ENCODE data around the gene KRTAP9-3. TPM values are rescaled to one million over a fixed set of nuclear protein-coding genes. Genes with fewer than 3 reads are reported as not detected.
"Not testable (repeated sequence)": the region's sequence is repeated elsewhere in the genome, so short reads cannot be mapped to it uniquely, and the experiment has no call there.

Gene KRTAP9-3
- polyA plus RNA-seq, 3 donors: not detected

DNA sequence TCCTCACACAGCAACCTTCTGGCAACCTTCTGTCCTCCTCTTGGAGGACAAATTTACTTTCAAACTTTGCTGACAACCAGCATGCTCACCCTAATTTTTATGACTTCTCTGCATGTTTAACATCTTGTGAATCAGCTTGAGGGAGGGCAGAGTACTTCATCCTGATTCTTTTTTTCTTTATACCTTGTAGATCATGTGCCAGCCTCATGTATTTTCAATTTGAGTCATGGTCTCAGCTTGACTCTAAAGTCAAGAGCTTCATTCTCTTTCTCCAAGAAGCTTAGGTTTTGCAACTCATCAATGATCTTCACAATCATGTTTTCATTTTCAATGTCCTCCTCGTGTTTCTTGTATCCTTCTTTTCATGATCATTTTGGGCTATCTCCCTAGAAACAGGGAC is 39.6 kb downstream of the KRTAP9-3 start:
- Mint-ChIP-seq H3K36me3 (no peaks in the 10 kb centered on the region), H3K4me1 (no peaks in the 10 kb centered on the region), H3K9me3 (no peaks in the 10 kb centered on the region), H3K27me3 (ENCODE audit: low read depth in 3 of 3) (peaks cover 4 to 17% (median 14%) of the 10 kb centered on the region in 3 donors), H3K27ac (no peak overlapping the region), H3K4me3 (no peak overlapping the region)
- no peak overlapping the region for H3K4me3 ChIP-seq (replicated peaks in 1 of 3; ENCODE audit: low read depth in 2 of 3, low read length in 3 of 3)
- no peaks in the 10 kb centered on the region for H3K36me3 ChIP-seq (replicated peaks in 1 of 2; ENCODE audit: control insufficient read depth in 1 of 2, insufficient read depth in 2 of 2, low read length in 2 of 2)
- H4K20me1 ChIP-seq (ENCODE audit: insufficient read depth, low read length): no peaks in the 10 kb centered on the region
- no peak overlapping the region for H3K27ac ChIP-seq (ENCODE audit: low read depth in 1 of 2, low read length in 2 of 2)
- intact Hi-C loops (cut with micrococcal nuclease): no loop called here
- no peak for DNase-seq
- H3K27me3 ChIP-seq (ENCODE audit: control insufficient read depth in 2 of 2, insufficient read depth in 2 of 2, low read length in 2 of 2): peaks cover 4 to 5% of the 10 kb centered on the region in 2 donors
- H3K4me1 ChIP-seq (ENCODE audit: control insufficient read depth in 1 of 2, insufficient read depth in 2 of 2, low read length in 2 of 2): no peaks in the 10 kb centered on the region
- no peak overlapping the region for H3K9ac ChIP-seq (ENCODE audit: insufficient read depth, low read length, poor library complexity, severe bottlenecking)
- no peaks in the 10 kb centered on the region for H3K79me2 ChIP-seq (ENCODE audit: insufficient read depth, low read length)
- no peaks in the 10 kb centered on the region for H3K9me3 ChIP-seq (replicated peaks in 1 of 2; ENCODE audit: control insufficient read depth in 1 of 2, insufficient read depth in 1 of 2, low read length in 2 of 2)
- H2AFZ ChIP-seq (ENCODE audit: insufficient read depth, low read depth, low read length, poor library complexity, severe bottlenecking): no peak overlapping the region
- H3K4me2 ChIP-seq (replicated peaks; ENCODE audit: extremely low read depth, low read length, poor library complexity, severe bottlenecking): no peak overlapping the region
- TF ChIP-seq, protein P1, sequence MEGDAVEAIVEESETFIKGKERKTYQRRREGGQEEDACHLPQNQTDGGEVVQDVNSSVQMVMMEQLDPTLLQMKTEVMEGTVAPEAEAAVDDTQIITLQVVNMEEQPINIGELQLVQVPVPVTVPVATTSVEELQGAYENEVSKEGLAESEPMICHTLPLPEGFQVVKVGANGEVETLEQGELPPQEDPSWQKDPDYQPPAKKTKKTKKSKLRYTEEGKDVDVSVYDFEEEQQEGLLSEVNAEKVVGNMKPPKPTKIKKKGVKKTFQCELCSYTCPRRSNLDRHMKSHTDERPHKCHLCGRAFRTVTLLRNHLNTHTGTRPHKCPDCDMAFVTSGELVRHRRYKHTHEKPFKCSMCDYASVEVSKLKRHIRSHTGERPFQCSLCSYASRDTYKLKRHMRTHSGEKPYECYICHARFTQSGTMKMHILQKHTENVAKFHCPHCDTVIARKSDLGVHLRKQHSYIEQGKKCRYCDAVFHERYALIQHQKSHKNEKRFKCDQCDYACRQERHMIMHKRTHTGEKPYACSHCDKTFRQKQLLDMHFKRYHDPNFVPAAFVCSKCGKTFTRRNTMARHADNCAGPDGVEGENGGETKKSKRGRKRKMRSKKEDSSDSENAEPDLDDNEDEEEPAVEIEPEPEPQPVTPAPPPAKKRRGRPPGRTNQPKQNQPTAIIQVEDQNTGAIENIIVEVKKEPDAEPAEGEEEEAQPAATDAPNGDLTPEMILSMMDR (IDR thresholded peaks at IDR 0.05): no peak
- no CpG with 5 or more reads among the region's 1 CpG for WGBS (ENCODE audit: insufficient coverage)

DNA sequence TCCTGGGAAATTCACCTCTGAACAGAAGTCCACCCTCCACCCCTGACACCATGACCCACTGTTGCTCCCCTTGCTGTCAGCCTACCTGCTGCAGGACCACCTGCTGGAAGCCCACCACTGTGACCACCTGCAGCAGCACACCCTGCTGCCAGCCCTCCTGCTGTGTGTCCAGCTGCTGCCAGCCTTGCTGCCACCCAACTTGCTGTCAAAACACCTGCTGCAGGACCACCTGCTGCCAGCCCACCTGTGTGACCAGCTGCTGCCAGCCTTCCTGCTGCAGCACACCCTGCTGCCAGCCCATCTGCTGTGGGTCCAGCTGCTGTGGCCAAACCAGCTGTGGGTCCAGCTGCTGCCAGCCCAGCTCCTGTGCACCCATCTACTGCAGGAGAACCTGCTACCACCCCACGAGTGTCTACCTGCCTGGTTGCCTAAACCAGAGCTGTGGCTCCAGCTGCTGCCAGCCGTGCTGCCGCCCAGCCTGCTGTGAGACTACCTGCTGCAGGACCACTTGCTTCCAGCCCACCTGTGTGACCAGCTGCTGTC is 43.5 kb downstream of the KRTAP9-3 start, which contains the start of gene KRTAP9-7:
Gene KRTAP9-7, plus strand, starts transcription at position 51 of the 543 bp plus-strand sequence. Its CDS starts 0 bp downstream, at position 51.
- H3K9ac ChIP-seq (ENCODE audit: insufficient read depth, low read length, poor library complexity, severe bottlenecking); H3K9me3 Mint-ChIP-seq; H3K4me3 ChIP-seq (replicated peaks in 1 of 3; ENCODE audit: low read depth in 2 of 3, low read length in 3 of 3); H3K27ac ChIP-seq (ENCODE audit: low read depth in 1 of 2, low read length in 2 of 2); H3K4me1 ChIP-seq (ENCODE audit: control insufficient read depth in 1 of 2, insufficient read depth in 2 of 2, low read length in 2 of 2); H3K36me3 ChIP-seq (replicated peaks in 1 of 2; ENCODE audit: control insufficient read depth in 1 of 2, insufficient read depth in 2 of 2, low read length in 2 of 2); H3K4me2 ChIP-seq (replicated peaks; ENCODE audit: extremely low read depth, low read length, poor library complexity, severe bottlenecking); DNase-seq; H3K9me3 ChIP-seq (replicated peaks in 1 of 2; ENCODE audit: control insufficient read depth in 1 of 2, insufficient read depth in 1 of 2, low read length in 2 of 2); intact Hi-C loops (cut with micrococcal nuclease); H3K79me2 ChIP-seq (ENCODE audit: insufficient read depth, low read length); H3K4me1 Mint-ChIP-seq; H4K20me1 ChIP-seq (ENCODE audit: insufficient read depth, low read length); H2AFZ ChIP-seq (ENCODE audit: insufficient read depth, low read depth, low read length, poor library complexity, severe bottlenecking); H3K27me3 ChIP-seq (ENCODE audit: control insufficient read depth in 2 of 2, insufficient read depth in 2 of 2, low read length in 2 of 2); H3K36me3 Mint-ChIP-seq: not testable (repeated sequence)
- Mint-ChIP-seq H3K27me3 (ENCODE audit: low read depth in 3 of 3) (peaks cover 4 to 18% (median 10%) of the 10 kb centered on the region in 3 donors), H3K27ac (peak within 1 kb of the TSS in 1 of 7 donors; percentile 58), H3K4me3 (peak within 1 kb of the TSS in 1 of 2 donors; percentile 17)
- WGBS (ENCODE audit: insufficient coverage): 97% methylated on average over 3 of the region's 3 CpGs
